Peyer's patch (tissue), 4 donors: ENCODE data around the gene CWC27. TPM values are rescaled to one million over a fixed set of nuclear protein-coding genes. Genes with fewer than 3 reads are reported as not detected.

ENCODE experiments used
- DNase-seq, 3 donors: peaks; one replicate each; pipeline ENCODE4 v3.0.0-alpha.2; 2017 to 2019
- H3K27ac ChIP-seq, 4 donors: fragments of 200-600 bp; sonication (generic); one replicate each; pipeline ENCODE4 v1.5.1; 2016 to 2019
- H3K27me3 ChIP-seq, 2 donors: fragments of 200-600 bp; sonication (generic); one replicate each; pipeline ENCODE4 v1.5.1; 2019
- H3K36me3 ChIP-seq, 3 donors: fragments of 200-600 bp; sonication (generic); one replicate each; pipeline ENCODE4 v1.5.1; 2016 to 2019
- H3K4me1 ChIP-seq, 4 donors: fragments of 200-600 bp; sonication (generic); one replicate each; pipeline ENCODE4 v1.5.1; 2016 to 2019
- H3K4me3 ChIP-seq, 4 donors: fragments of 200-600 bp; sonication (generic); 1 replicate in 3 of 4; 2 replicates in 1 of 4; pipeline ENCODE4 v1.5.1; 2016 to 2019; ENCODE audit warnings: mild to moderate bottlenecking in 1 of 4
- H3K9me3 ChIP-seq, 4 donors: fragments of 200-600 bp; sonication (generic); one replicate each; pipeline ENCODE4 v1.5.1; 2016 to 2019; ENCODE audit warnings: mild to moderate bottlenecking in 1 of 4
- POLR2A ChIP-seq, 2 donors: fragments of 450-650 bp; IDR thresholded peaks; one replicate each; pipeline ENCODE4 v1.5.1; 2017; ENCODE audit warnings: antibody characterized with exemption in 2 of 2, mild to moderate bottlenecking in 2 of 2, moderate library complexity in 2 of 2
- total RNA-seq, 4 donors: library from RNA; depleted of rRNA; stranded (reverse); fragments of >200 nt; gene quantifications; one replicate each; pipeline ENCODE4 v1.1.0, GENCODE V29; 2016
- TF ChIP-seq, protein P1 (sequence below), 6 experiments: fragments of 450-650 bp in 4 of 6; fragments of 200-600 bp in 2 of 6; sonication (generic) in 1 of 6; IDR thresholded peaks; one replicate each; pipeline ENCODE4 v1.5.1; 2017 to 2019; ENCODE audit warnings: antibody characterized with exemption in 6 of 6, mild to moderate bottlenecking in 3 of 6, moderate library complexity in 1 of 6

Gene CWC27
- total RNA-seq, 4 donors from 2014 or later: 10.9 to 24.8 (median 13.6) TPM

DNA sequence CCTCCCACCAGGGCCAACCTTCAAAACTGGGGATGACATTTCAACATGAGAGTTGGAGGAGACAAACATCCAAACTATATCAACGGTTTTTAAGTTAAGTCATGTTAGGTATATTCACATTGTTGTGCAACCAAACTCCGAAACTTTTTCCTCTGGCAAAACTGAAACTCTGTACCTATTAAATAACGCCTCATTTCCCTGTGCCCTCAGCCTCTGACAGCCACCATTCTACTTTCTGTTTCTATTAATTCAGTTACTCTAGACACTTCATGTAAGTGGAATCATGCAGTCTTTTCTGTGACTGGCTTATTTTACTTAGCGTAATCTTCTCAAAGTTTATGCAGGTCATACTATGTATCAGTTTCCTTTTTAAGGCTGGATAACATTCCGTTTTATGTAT lies 85.0 kb downstream of the CWC27 start:
- Histone ChIP-seq H3K4me1 (no peaks in the 10 kb centered on the region), H3K27ac (no peak overlapping the region), H3K4me3 (no peak overlapping the region), H3K27me3 (no peaks in the 10 kb centered on the region), H3K36me3 (no peaks in the 10 kb centered on the region), H3K9me3 (no peaks in the 10 kb centered on the region)
- DNase-seq: no peak
- TF ChIP-seq, protein P1, sequence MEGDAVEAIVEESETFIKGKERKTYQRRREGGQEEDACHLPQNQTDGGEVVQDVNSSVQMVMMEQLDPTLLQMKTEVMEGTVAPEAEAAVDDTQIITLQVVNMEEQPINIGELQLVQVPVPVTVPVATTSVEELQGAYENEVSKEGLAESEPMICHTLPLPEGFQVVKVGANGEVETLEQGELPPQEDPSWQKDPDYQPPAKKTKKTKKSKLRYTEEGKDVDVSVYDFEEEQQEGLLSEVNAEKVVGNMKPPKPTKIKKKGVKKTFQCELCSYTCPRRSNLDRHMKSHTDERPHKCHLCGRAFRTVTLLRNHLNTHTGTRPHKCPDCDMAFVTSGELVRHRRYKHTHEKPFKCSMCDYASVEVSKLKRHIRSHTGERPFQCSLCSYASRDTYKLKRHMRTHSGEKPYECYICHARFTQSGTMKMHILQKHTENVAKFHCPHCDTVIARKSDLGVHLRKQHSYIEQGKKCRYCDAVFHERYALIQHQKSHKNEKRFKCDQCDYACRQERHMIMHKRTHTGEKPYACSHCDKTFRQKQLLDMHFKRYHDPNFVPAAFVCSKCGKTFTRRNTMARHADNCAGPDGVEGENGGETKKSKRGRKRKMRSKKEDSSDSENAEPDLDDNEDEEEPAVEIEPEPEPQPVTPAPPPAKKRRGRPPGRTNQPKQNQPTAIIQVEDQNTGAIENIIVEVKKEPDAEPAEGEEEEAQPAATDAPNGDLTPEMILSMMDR (IDR thresholded peaks at IDR 0.05): no peak
- no peak for TF ChIP-seq POLR2A (IDR thresholded peaks at IDR 0.05)

GRCh38 chr5:64854855-64855254 lies 86.1 kb downstream of the CWC27 start:
- Histone ChIP-seq H3K9me3 (no peaks in the 10 kb centered on the region), H3K27me3 (no peaks in the 10 kb centered on the region), H3K4me3 (no peak overlapping the region), H3K36me3 (no peaks in the 10 kb centered on the region), H3K27ac (no peak overlapping the region), H3K4me1 (no peaks in the 10 kb centered on the region)
- TF ChIP-seq, protein P1 (IDR thresholded peaks at IDR 0.05): no peak
- no peak for TF ChIP-seq POLR2A (IDR thresholded peaks at IDR 0.05)
- no peak for DNase-seq

DNA sequence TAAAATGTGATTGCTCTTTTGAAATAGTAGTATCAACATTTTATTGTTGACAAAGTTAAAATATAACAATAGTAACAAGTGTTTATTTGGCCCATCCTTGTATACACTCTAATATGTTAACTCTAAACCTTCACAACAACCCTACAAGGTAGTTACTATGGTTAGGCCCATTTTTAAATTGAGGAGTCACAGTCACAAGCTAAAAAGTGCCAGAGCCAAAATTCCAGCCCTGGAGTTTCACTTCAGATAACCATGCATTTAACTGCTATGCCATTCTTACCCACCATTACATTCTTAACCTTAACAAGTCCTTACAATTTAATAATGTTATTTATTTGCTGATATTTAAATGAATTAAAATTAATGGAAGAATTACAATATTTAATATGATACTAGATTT lies 91.2 kb downstream of the CWC27 start:
- no peak overlapping the region for H3K4me3 ChIP-seq
- no peaks in the 10 kb centered on the region for H3K36me3 ChIP-seq
- no peak overlapping the region for H3K27ac ChIP-seq
- H3K27me3 ChIP-seq: no peaks in the 10 kb centered on the region
- H3K4me1 ChIP-seq: no peaks in the 10 kb centered on the region
- no peak for DNase-seq
- no peak for TF ChIP-seq POLR2A (IDR thresholded peaks at IDR 0.05)
- TF ChIP-seq, protein P1 (IDR thresholded peaks at IDR 0.05): no peak
- no peaks in the 10 kb centered on the region for H3K9me3 ChIP-seq

- H3K4me1 ChIP-seq: no peaks in the 10 kb centered on the region
- TF ChIP-seq, protein P1 (IDR thresholded peaks at IDR 0.05): no peak
- TF ChIP-seq POLR2A (IDR thresholded peaks at IDR 0.05): no peak
- no peaks in the 10 kb centered on the region for H3K9me3 ChIP-seq
- no peaks in the 10 kb centered on the region for H3K36me3 ChIP-seq
- H3K4me3 ChIP-seq: no peak overlapping the region
- no peaks in the 10 kb centered on the region for H3K27me3 ChIP-seq
- no peak for DNase-seq
- H3K27ac ChIP-seq: no peak overlapping the region
Measured at GRCh38 chr5:64861281-64861680, 92.6 kb downstream of the CWC27 start.

GRCh38 chr5:64864171-64864570 lies 95.4 kb downstream of the CWC27 start:
- TF ChIP-seq POLR2A (IDR thresholded peaks at IDR 0.05): no peak
- TF ChIP-seq, protein P1 (IDR thresholded peaks at IDR 0.05): no peak
- no peak overlapping the region for H3K27ac ChIP-seq
- no peaks in the 10 kb centered on the region for H3K36me3 ChIP-seq
- no peak overlapping the region for H3K4me3 ChIP-seq
- H3K4me1 ChIP-seq: no peaks in the 10 kb centered on the region
- no peak for DNase-seq
- H3K9me3 ChIP-seq: no peaks in the 10 kb centered on the region
- no peaks in the 10 kb centered on the region for H3K27me3 ChIP-seq

- DNase-seq: no peak
- H3K4me1 ChIP-seq: no peaks in the 10 kb centered on the region
- TF ChIP-seq, protein P1 (IDR thresholded peaks at IDR 0.05): no peak
- no peak for TF ChIP-seq POLR2A (IDR thresholded peaks at IDR 0.05)
- no peak overlapping the region for H3K4me3 ChIP-seq
- no peaks in the 10 kb centered on the region for H3K27me3 ChIP-seq
- no peaks in the 10 kb centered on the region for H3K36me3 ChIP-seq
- no peaks in the 10 kb centered on the region for H3K9me3 ChIP-seq
- H3K27ac ChIP-seq: no peak overlapping the region
Measured at GRCh38 chr5:64865662-64866061, 96.9 kb downstream of the CWC27 start.
